Hepatocyte (in vitro differentiated cells): Measurements from ENCODE around the gene ZNF771. TPM values are rescaled to one million over a fixed set of nuclear protein-coding genes. Genes with fewer than 3 reads are reported as not detected.

Experiments used
- DNase-seq: peaks from one replicate; pipeline ENCODE4 v3.0.0-alpha.2; 2016; ENCODE audit warnings: low spot score
- H2AFZ ChIP-seq: fragments of 200-600 bp; sonication (generic); 2 replicates; pipeline ENCODE4 v1.6.0; 2016; ENCODE audit warnings: antibody characterized with exemption, mild to moderate bottlenecking
- H3K27ac ChIP-seq: fragments of 200-600 bp; sonication (generic); 2 replicates; pipeline ENCODE4 v1.5.1; 2016; ENCODE audit warnings: mild to moderate bottlenecking
- H3K27me3 ChIP-seq: fragments of 200-600 bp; sonication (generic); 2 replicates; pipeline ENCODE4 v1.6.1; 2016
- H3K36me3 ChIP-seq: fragments of 200-600 bp; sonication (generic); replicated peaks from 2 replicates; pipeline ENCODE4 v1.5.1; 2016; ENCODE audit warnings: low read depth; ENCODE audit not compliant: insufficient read depth
- H3K4me1 ChIP-seq: fragments of 200-600 bp; sonication (generic); 2 replicates; pipeline ENCODE4 v1.5.1; 2016; ENCODE audit warnings: mild to moderate bottlenecking, moderate library complexity; ENCODE audit not compliant: insufficient read depth
- H3K4me2 ChIP-seq: fragments of 200-600 bp; sonication (generic); 2 replicates; pipeline ENCODE4 v1.6.0; 2016
- H3K4me3 ChIP-seq: fragments of 200-600 bp; sonication (generic); 2 replicates; pipeline ENCODE4 v1.5.1; 2016; ENCODE audit warnings: mild to moderate bottlenecking
- H3K79me2 ChIP-seq: fragments of 200-600 bp; sonication (generic); 2 replicates; pipeline ENCODE4 v1.6.0; 2017; ENCODE audit warnings: mild to moderate bottlenecking
- H3K9me2 ChIP-seq: fragments of 200-600 bp; sonication (generic); replicated peaks from 2 replicates; pipeline ENCODE4 v1.6.0; 2017; ENCODE audit warnings: mild to moderate bottlenecking; ENCODE audit not compliant: insufficient read depth
- H3K9me3 ChIP-seq: fragments of 200-600 bp; sonication (generic); 2 replicates; pipeline ENCODE4 v1.5.1; 2016; ENCODE audit warnings: low read depth, mild to moderate bottlenecking
- H4K20me1 ChIP-seq: fragments of 200-600 bp; sonication (generic); 2 replicates; pipeline ENCODE4 v1.6.0; 2016; ENCODE audit warnings: mild to moderate bottlenecking; ENCODE audit not compliant: insufficient read depth, poor library complexity, severe bottlenecking
- EZH2 ChIP-seq: fragments of 200-600 bp; sonication (generic); IDR thresholded peaks from 2 replicates; pipeline ENCODE4 v1.6.1; 2016; ENCODE audit warnings: antibody characterized with exemption, mild to moderate bottlenecking, borderline replicate concordance
- EZH2phosphoT487 ChIP-seq: fragments of 200-600 bp; sonication (generic); IDR thresholded peaks from one replicate; pipeline ENCODE4 v1.6.1; 2018; ENCODE audit warnings: antibody characterized with exemption, mild to moderate bottlenecking, low read depth, moderate library complexity; ENCODE audit not compliant: unreplicated experiment, severe bottlenecking
- WGBS: methylation state at CpG from one replicate; pipeline ENCODE4 v1.1.6; 2016; ENCODE audit warnings: low lambda C conversion rate; ENCODE audit errors: missing lambda C conversion rate; 5-methylcytosine and 5-hydroxymethylcytosine counted together
- polyA plus RNA-seq: library from polyadenylated mRNA; unstranded; fragments of >200 nt; fragmentation: Nextera tagmentation; extraction: Ambion mirVana; gene quantifications from 2 replicates; pipeline ENCODE4 v1.2.1, GENCODE V29; 2016
- total RNA-seq: library from RNA; depleted of rRNA; stranded (reverse); fragments of >200 nt; gene quantifications from 2 replicates; pipeline ENCODE4 v1.2.3, GENCODE V29; 2014
- TF ChIP-seq, protein P1 (sequence below): fragments of 200-600 bp; sonication (generic); IDR thresholded peaks from 2 replicates; pipeline ENCODE4 v1.5.1; 2016; ENCODE audit warnings: antibody characterized with exemption, mild to moderate bottlenecking; ENCODE audit not compliant: poor library complexity

Gene ZNF771
- total and polyA plus RNA-seq, 2 experiments from 2014 or later, result 12.4 to 23.6 TPM

GRCh38 chr16:30457256-30457655 is 49.9 kb downstream of the ZNF771 start:
- Histone ChIP-seq H4K20me1 (no peaks in the 10 kb centered on the region), H3K79me2 (no peaks in the 10 kb centered on the region), H3K4me2 (no peak overlapping the region), H2AFZ (no peak overlapping the region), H3K36me3 (no peaks in the 10 kb centered on the region), H3K27me3 (no peaks in the 10 kb centered on the region), H3K9me3 (no peaks in the 10 kb centered on the region), H3K27ac (no peak overlapping the region), H3K4me3 (no peak overlapping the region), H3K4me1 (peaks cover 6% of the 10 kb centered on the region), H3K9me2 (no peaks in the 10 kb centered on the region)
- no peak for DNase-seq
- 86% methylated on average over 1 of the region's 1 CpG for WGBS
- TF ChIP-seq EZH2 (no peak), EZH2phosphoT487 (no peak)
- TF ChIP-seq, protein P1, sequence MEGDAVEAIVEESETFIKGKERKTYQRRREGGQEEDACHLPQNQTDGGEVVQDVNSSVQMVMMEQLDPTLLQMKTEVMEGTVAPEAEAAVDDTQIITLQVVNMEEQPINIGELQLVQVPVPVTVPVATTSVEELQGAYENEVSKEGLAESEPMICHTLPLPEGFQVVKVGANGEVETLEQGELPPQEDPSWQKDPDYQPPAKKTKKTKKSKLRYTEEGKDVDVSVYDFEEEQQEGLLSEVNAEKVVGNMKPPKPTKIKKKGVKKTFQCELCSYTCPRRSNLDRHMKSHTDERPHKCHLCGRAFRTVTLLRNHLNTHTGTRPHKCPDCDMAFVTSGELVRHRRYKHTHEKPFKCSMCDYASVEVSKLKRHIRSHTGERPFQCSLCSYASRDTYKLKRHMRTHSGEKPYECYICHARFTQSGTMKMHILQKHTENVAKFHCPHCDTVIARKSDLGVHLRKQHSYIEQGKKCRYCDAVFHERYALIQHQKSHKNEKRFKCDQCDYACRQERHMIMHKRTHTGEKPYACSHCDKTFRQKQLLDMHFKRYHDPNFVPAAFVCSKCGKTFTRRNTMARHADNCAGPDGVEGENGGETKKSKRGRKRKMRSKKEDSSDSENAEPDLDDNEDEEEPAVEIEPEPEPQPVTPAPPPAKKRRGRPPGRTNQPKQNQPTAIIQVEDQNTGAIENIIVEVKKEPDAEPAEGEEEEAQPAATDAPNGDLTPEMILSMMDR, result no peak

DNA sequence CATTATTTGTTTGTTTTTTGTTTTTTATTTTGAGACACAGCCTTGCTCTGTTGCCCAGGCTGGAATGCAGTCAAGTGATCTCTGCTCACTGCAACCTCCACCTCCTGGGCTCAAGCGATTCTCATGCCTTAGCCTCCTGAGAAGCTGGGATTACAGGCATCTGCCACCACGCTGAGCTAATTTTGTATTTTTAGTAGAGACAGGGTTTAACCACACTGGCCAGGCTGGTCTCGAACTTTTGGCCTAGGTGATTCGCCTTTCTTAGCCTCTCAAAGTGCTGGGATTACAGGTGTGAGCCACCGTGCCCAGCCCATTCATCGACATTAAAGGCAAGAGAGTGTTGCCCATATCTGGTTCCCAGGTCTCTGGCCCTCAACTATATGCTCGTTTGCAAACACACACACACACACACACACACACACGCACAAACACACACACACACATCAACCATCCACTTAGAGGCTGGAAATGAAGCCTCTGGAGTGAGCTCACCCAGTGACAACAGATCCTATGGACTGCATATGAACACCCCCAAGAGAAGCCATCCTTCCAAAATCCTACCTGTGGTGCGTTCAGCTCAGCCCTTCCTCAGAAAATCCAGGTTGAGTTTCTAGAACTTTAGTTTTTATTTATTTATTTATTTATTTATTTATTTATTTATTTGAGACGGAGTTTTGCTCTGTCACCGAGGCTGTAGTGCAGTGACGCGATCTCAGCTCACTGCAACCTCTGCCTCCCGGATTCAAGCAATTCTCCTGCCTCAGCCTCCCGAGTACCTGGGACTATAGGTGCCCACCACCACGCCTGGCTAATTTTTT is 50.5 kb downstream of the ZNF771 start:
- H3K9me2 ChIP-seq, result no peaks in the 10 kb centered on the region
- H3K27me3 ChIP-seq, result no peaks in the 10 kb centered on the region
- TF ChIP-seq EZH2phosphoT487 (no peak), EZH2 (no peak)
- TF ChIP-seq, protein P1, result no peak
- no peaks in the 10 kb centered on the region for H3K36me3 ChIP-seq
- no peaks in the 10 kb centered on the region for H4K20me1 ChIP-seq
- no peak for DNase-seq
- 93% methylated on average over 16 of the region's 16 CpGs for WGBS
- no peak overlapping the region for H3K27ac ChIP-seq
- H3K4me3 ChIP-seq, result no peak overlapping the region
- no peaks in the 10 kb centered on the region for H3K9me3 ChIP-seq
- H2AFZ ChIP-seq, result no peak overlapping the region
- H3K4me1 ChIP-seq, result peaks cover under 1% of the 10 kb centered on the region
- H3K4me2 ChIP-seq, result no peak overlapping the region
- no peaks in the 10 kb centered on the region for H3K79me2 ChIP-seq

- H4K20me1 ChIP-seq, result no peaks in the 10 kb centered on the region
- H3K27ac ChIP-seq, result no peak overlapping the region
Measured at GRCh38 chr16:30458561-30459394, 51.4 kb downstream of the ZNF771 start.

More at GRCh38 chr16:30458561-30459394, 51.4 kb downstream of the ZNF771 start:
- Histone ChIP-seq H3K4me3 (no peak overlapping the region), H3K27me3 (no peaks in the 10 kb centered on the region), H3K79me2 (no peaks in the 10 kb centered on the region), H3K9me2 (no peaks in the 10 kb centered on the region), H3K4me2 (no peak overlapping the region), H3K4me1 (no peaks in the 10 kb centered on the region), H2AFZ (no peak overlapping the region), H3K9me3 (no peaks in the 10 kb centered on the region), H3K36me3 (no peaks in the 10 kb centered on the region)
- TF ChIP-seq, protein P1, result no peak
- TF ChIP-seq EZH2, result no peak
- TF ChIP-seq EZH2phosphoT487, result no peak
- 93% methylated on average over 22 of the region's 22 CpGs for WGBS
- no peak for DNase-seq
